CD4-positive, alpha-beta T cell treated with Interleukin-2 at 100 ng/mL for 4 hours (primary cell): ENCODE data around the gene IL17F.
A peak's percentile ranks its signal among the peaks of the same experiment; 100 is the strongest.

Source experiments
- DNase-seq: peaks from one replicate; pipeline ENCODE4 v3.0.0-alpha.2; 2020; ENCODE audit warnings: low spot score

Gene IL17F

DNA sequence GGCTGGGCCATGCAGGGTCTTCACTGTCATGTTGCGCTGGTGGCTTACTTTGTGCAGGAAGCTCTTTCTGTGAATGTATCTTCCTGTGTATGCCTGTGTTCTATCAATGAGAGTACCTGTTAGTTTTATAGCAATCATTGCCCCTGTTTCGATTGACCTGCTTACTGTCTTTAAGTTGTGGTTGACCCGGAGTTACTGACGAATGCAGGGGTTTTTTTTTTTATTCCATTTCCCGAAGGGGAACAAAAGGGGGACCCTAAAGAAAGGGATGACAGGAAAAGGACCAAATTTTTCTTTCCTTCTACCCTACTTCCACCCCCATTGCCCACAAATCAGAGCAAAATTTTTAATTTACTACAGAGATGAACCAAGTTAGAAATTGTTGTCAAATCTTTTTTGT, at the start of gene IL17F:
IL17F (minus strand) TSS at position 101 of the 400 bp plus-strand sequence; CDS start at position 30, 71 bp downstream.
- no peak for DNase-seq

DNA sequence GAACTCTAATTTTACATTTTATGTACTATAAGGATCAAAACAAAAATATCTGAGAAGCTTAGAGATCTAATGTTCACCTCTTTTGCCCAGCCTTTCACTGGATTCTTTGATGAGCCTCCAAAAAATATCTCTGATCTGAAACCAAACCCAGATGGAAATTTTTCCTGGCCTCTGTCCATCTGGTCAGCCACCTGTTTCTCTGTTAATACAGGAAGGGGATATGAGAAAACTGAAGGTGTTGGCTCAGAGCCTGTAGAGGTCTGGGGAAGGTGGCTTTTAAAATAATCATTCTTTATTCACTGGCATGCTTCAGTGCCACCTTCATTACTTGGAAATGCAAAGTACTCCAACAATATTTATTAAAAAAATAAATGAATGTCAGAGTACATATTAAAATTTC, 48.8 kb upstream of the IL17F start:
- no peak for DNase-seq

DNA sequence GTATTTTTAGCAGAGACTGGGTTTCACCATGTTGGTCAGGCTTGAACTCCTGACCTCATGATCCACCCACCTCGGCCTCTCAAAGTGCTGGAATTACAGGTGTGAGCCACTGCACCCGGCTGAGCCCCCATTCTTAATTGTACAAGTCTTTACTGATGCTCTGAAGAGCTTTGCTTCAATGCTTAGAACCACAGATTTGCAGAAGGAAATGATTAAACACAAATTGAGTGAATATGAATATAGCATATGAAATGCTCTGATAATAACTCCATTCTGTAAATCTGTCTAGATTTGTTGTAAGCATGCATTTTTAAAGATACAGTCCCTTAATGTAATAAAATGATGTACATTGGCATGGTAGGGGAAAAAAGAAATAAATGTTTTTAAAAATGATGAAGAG, 44.5 kb upstream of the IL17F start:
- DNase-seq = no peak

DNA sequence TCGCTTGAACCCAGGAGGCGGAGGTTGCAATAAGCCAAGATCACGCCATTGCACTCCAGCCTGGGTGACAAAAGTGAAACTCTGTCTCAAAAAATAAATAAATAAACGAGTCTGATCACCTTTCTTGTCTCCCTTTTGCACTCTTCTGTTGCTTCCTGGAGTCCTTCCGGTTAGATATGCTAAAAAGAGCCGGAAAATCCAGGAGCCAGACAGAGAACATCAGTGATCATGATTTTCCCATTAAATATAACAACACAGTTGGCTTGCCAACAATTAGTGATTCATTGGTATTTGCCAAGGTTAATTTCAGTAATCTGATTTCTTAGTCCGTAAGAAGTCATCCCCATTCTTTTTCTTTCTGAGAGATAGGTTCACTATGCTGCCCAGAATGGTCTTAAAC, 43.9 kb upstream of the IL17F start:
- DNase-seq = no peak

DNA sequence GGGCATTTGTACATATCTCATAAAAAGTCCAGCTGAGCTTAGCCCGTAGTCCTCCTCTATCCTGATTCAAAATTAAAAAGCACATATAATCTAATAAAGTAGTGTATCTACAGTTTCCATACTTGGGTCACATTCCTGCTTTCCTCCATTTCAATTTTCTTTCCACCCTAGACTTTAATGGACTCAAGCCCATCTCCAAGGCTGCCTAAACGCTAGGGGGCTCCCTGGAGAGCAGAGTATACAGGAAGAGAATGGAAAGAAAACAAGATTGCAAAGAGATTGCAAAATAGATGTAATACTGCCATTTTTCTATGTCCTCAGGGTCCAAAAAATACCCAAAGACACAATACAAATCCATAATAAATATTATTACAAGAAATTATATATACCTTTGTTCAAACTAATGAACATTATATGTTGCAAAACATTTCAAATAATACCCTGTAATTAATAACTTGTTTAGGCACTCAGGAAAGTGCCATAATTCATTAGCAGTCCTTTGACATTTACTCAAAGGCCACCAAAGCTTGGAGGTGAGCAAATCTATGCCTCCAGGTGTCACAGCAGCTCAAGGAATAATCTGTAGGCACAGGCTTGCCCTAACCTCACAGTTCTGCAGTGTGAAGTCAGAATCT, 42.6 kb upstream of the IL17F start:
- DNase-seq = peak; percentile 65

DNA sequence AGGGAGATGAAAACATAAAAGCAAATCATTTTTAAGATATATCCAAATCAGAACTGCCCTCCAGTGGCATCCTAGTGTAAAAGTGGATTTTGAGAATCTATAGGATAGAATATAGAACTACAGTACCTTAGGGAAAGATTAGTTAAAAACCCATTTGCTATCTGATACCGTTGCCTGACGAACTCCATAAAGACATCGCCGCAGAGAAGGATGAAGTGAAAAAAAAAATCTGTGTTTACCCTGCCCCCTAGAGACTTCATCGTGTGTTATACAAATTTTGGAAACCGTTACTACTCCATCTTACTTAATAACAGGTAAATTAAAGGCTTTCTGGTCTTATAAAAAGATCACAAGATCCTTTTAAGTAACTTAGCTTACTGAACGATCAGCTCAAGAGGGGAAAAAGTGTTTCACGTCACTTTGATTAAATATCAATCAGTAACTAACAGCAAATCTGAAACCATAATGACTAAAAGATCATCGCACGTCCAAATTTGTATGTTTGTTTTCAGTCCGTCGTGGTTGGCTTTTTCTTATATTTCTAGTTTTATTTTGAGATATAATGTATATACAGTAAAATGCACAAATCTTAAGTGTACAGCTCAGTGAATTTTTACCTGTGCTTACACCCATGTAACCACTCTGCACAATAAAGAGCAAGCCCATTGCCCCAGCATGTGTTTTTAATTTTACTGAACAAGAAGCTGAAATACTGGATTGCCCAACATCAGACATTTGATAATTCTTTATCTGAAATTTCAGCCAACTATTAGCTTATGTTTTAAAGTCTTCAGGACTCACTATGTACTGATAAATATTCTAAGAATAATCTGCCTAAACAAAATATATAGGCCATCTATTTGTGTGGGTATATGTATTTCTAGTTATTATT, 41.1 kb upstream of the IL17F start:
- DNase-seq = peak; percentile 50

DNA sequence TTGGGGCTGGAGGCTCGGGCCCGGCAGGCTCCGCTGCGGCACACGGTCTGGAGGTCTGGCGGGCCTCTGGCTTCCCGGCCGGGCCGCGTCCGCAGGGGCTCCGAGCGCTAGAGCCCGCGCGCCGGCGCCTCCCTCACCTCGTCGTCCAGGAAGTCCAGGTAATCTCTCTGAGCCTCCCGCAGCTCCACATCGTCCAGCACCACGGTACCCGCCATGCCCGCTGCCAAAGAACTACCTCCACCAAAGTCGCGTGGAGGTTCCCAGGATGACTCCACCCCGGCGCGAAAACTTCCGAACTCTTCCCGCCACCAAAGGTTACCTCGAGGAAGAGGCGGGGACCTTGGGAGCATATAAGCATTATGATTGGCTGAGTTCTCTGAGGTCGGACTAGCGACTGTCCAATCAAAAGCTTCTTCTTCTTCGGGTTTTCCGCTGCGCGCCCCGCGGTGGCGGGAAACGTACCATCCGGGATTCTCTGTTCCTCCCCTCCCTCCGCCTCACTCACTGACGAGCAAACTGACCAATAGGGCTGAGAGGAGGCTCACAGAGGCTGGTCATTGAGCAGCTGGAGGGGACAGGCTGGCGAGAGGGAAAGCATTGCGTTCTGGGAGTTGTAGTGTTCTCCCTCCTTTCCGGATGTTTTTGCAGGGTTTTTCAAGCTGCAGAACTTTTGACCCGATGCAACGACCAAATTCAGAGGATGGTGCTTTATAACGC, 40.3 kb upstream of the IL17F start, which contains the start of gene MCM3:
MCM3 (minus strand) TSS at position 283 of the 717 bp plus-strand sequence; CDS start at position 215, 68 bp downstream.
- DNase-seq = peak; percentile 99

DNA sequence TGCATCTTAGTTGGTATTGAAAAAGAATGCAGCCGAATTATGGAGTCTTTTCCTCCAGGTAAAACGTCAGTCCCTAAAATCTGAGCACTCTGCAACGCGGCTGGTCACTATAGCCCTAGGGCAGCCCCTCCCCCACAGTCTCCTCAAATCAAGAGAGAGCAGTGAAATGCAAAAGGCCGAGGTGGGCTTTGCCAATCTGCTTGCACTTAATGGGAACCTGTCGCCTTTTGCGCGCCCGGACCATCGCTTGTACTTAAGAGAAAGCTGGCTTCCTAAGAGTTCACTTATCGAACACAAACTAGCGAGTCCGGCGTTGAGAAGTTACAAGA, 39.8 kb upstream of the IL17F start:
- no peak for DNase-seq

DNA sequence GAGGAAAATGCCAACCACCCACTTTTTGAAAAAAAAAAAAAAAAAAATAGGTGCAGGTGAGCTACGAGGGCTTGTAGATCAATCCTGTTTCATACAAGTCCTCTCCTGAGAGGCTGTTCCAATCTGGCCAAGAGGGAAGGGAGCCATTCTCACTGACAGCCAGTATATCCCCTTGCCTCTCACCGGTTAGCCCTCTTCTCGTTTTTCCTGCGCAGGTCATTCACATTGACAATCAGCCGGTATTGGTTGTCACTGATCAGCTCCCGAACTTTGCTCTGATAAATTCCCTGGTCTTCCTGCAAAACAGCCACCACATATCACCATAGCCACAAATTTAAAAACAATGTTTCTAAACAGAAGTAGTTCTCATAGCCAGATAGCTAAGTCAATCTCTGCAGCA, 38.8 kb upstream of the IL17F start:
- no peak for DNase-seq

DNA sequence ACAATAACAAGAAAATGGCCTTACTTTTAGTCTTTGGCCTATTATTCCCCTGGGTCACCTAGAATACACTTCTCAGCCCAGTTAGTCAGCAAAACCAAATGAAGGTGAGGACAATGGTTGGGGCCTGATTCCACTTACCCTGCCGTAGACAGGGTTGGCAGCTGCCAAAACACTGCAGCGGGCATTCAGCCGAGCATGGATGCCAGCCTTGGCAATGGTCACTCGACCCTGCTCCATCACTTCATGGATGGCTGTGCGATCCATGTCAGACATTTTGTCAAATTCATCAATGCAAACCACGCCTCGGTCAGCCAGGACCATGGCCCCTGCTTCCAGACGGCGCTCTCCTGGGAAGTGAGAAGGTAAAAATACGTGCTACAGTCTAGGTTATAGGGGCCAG, 31.8 kb upstream of the IL17F start:
- DNase-seq = no peak

DNA sequence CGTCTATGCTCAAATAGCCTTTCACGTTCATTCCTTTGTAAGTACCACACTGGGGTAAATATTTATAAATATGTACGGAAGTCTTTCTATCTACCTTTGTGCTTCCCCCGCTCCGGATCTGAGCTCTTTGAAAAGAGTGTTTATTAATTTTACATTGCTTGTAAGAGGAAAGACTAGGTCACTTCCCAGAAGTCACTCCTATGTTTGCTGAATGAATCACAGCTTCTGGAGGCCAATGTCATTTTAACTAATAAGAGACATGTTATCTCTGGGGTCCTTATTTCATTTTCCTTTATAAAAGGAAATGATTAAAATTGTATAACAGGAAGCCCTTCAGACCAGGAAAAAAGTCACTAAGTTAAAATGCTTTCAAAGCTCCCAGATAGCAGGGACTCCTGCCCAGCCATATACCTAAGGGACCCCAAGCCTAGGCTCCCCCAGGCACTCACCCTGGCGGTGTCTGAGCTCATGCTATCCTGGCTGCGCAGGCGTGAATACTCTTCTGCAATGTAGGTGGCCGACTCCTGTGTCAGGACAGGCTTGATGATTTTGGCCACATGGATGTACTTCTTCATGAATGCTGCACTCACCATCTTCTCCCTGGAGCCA, 27.7 kb upstream of the IL17F start:
- no peak for DNase-seq

DNA sequence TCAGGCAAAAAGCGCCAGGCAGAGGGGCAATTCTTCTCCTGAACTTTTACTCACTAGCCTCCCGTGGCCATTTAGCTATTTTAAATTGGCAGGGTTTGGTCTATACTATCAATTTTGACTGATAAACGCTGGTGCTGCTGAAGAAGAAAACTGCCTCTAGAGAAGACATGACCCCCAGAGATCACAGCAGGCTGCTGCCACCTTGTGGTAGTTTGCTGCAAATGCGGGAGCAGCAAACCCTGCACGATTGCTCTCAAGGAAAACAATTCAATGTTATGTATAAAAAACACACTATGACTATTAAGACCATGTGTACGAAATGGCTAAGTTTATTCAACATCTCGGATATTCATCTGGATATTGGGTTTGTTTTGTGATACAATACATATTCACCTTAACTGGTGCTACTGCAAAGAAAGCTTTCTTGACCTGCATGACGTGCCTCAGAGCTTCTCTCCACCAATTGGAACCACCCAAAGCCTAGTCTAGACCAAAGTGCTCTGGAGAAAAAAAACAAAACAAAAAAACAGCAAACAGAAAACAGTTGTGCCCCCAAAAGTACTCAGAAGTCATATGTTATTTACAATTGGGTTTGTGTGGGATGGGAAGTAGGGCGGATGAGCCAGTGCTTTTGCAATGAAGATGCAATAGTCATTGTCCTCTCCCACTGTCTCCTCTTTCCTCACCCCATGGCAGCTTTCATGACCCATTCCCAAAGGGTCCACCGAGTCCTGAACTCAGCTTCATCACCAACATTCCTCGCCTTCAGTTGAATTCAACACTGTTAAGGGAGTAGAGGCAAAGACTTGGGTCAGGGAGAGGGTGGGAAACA, 19.6 kb upstream of the IL17F start:
- DNase-seq = peak; percentile 77

DNA sequence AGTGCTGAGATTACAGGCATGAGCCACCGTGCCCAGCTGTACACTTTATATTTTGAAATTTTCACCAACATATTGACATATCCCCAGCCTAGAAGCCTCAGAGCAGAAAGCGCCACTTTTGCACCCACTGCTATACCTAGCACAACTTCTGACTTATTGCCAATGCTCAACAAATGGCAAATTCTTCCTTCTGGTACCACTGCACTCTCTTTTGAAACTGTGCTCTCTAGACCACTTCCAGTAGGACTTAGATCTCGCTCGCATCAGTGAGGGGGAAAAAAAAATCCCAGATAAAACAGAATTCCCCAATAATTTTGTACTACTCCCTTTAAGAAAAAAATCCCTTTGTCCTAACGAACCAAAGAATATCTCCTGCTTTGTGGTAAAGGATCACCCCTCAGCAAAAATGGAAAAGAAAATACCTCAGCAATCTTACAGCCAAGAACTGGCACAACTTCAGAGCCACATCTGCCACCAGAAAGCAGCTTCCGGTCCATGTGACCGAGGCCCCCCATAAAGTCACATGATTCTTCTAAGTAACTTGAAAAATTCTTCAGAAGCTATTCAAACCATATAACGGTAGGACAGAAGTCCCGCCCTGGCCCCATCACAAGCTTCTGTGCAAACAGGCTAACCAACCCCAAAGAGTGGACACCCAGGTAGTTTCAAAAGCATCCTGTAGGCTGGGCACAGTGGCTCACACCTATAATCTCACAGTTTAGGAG, 18.5 kb upstream of the IL17F start:
- no peak for DNase-seq

DNA sequence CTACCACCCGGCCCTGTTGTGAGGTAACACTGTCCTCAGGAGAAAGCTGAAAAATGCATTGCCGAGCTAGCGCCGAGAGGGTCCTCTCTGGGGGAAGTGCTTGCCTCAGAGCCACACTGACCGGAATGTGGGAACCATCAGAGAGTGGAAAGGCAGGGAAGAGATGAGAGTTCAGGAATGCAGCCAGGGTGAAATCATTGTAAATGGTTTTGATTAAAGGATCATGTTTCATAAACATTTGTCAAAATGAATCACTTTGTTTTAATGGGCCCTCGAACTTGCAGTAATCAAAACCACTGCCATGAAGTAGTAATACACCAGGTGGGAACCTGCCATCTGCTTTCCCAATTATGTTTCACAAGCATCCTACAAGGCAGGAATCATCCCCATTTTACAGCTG, 16.9 kb upstream of the IL17F start:
- no peak for DNase-seq

DNA sequence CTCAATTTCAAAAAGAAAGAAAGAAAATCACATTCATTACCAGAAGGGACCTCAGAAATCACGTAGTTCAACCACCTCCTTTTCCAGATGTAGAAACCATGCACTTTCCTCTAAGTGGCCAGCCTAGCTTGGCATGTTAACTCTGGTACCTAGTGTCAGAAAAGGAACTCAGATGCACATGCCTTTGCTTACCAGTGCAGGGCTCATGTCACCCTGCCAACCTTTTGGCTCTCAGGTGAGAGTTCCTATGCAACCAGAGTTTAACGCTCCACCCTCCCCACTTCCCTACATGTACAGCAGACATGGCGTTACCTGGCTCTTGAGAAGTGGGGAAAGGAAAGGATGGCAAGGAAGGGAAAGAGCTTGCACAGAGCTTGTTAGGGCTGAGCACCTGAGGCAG, 16.3 kb upstream of the IL17F start:
- DNase-seq = no peak

DNA sequence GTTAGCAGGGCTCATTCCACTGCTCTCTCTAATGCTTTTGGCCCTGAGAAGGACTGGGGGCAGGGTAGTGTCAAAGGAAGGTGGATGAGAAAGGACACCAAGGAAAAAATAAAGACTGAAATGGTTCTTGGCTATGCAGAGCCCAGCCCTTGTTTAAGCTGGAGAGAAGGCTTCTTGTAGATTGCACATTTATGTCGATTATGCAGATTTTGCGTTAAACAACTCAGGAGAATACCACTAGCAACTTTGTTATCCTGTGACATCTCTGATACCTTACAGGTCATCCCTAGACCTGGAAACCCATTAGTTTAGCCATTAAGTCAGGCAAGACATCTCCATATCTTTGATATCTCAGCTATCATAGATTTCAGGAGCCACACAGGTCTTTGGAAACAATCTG, 11.1 kb upstream of the IL17F start:
- DNase-seq = no peak

DNA sequence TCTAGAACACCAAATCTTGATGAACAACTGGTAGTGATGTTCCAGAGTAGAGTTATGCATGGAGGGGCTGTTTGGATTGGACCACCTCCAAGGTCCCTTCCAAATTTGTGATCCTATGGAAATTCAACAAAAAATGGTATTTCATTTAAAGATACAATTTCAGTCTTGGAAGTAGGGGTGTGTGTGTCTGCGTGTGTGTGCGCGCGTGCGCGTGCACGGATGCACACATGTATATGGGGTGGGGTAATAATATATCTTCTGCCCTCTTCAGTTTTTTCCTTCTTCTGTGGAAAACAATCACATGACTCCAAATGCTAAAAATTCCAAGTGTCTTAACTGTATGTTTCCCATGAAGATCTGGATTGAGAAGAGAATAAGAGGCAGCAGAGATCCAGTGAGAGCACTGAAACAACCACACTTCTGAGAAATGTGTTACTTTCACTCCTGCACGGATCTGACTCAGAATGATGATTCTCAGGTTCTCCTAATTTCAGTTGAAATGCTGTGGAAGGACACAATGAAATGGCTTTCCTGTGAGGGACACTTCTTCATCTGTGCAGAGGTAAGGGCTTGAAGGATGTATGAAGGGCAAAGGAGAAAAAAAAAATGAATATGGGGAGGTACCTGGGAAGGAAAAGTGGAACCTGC, 10.6 kb upstream of the IL17F start:
- no peak for DNase-seq

DNA sequence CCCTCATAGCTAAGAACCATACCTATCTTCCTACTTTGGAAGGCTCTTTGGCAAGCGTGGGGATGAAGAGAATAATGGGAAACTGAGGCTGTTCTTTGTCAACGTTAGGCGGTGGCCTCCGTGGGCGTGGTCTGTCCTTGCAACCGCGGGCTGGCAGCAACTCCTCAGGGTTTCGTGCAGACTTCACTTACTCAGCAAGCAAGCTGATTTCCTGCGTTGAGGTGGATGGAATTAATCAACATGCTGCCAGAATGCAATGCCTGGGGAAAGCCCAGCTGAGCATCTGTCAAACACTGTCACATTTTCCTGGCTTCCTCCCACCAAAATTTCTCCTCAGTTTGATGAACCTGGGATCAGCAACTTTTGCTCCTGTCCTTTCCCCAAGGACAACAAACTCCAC, 9.2 kb upstream of the IL17F start:
- DNase-seq = no peak

DNA sequence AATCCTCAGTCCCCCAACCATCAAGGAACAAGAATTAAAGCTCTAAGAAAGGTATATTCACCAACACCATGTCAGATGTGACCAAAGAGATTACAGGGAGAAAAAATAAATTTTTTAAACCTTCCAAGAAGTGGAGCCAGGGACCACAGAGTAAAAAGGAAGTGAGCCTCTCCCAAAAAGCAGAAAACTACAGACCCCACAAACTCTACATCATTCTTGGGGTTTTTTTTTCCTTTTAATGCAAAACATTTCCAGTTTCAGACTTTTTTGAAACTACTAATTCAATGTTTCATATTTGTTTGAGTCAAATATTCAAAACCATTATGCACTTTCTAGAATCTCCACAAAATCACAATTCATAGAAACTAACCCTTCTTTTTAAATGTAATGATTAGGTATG, 6.8 kb upstream of the IL17F start:
- DNase-seq = no peak

DNA sequence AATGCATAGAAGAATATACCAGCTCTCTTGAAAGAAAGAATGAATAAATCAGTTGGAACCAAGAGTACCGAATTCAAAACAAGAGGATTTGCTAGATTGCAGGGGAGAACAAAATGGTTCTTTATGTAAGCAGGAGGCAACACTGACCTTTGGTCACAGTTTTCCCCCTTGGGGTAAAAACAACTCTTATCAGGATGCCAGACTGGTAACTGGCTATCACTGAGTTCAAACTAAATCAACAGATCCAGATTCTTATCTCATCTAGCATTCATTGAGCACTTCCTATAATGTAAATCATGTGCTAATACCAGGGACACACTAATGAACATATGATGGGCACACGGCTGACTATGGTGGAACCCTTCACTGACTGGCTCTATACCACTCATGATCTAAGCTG, 4.8 kb upstream of the IL17F start:
- no peak for DNase-seq
